H1 (cell line): ENCODE measurements around the gene MPC1. TPM values are rescaled to one million over a fixed set of nuclear protein-coding genes. Genes with fewer than 3 reads are reported as not detected.

Experiments
- CTCF ChIA-PET: fragments of 300-600 bp; sonication (Branson Sonifier 250); formaldehyde crosslinking; loops from one replicate; lab custom pipeline; 2021; ENCODE audit not compliant: partially characterized antibody; lab: Charles Lee
- POLR2A ChIA-PET: fragments of 300-600 bp; sonication (Branson Sonifier 250); formaldehyde crosslinking; loops from one replicate; lab custom pipeline; 2021; ENCODE audit warnings: inconsistent platforms; ENCODE audit not compliant: partially characterized antibody; lab: Charles Lee
- DNase-seq, 2 experiments: peaks; one replicate each; pipeline versions ENCODE4 v3.0.0 to v3.0.0-alpha.2; 2010 to 2022; ENCODE audit warnings: low spot score in 2 of 2, low read depth in 1 of 2, mixed read lengths in 1 of 2
- FAIRE-seq: peaks from 2 replicates; lab custom pipeline; 2011; peaks lifted over from hg19 to GRCh38; lab: Jason Lieb, UNC
- H2AFZ ChIP-seq: 2 replicates; pipeline ENCODE4 v1.8.1; 2012; ENCODE audit warnings: low read length, inconsistent platforms
- H2AK5ac ChIP-seq: 2 replicates; pipeline ENCODE4 v1.6.1; 2013; ENCODE audit warnings: low read depth, low read length
- H2BK120ac ChIP-seq: replicated peaks from 2 replicates; pipeline ENCODE3; 2013; ENCODE audit warnings: low read depth, low read length, inconsistent platforms
- H2BK12ac ChIP-seq: 2 replicates; pipeline ENCODE4 v1.6.1; 2013; ENCODE audit warnings: low read depth, low read length
- H2BK15ac ChIP-seq: 2 replicates; pipeline ENCODE4 v1.6.1; 2013; ENCODE audit warnings: low read length
- H2BK20ac ChIP-seq: 2 replicates; pipeline ENCODE4 v1.6.1; 2013; ENCODE audit warnings: low read length
- H2BK5ac ChIP-seq: 2 replicates; pipeline ENCODE4 v1.6.1; 2013; ENCODE audit warnings: low read depth, low read length
- H3K14ac ChIP-seq: 2 replicates; pipeline ENCODE4 v1.6.1; 2013; ENCODE audit warnings: inconsistent platforms; ENCODE audit not compliant: insufficient read length
- H3K18ac ChIP-seq: 2 replicates; pipeline ENCODE4 v1.6.1; 2013; ENCODE audit warnings: low read length; ENCODE audit errors: extremely low read depth
- H3K23ac ChIP-seq: 2 replicates; pipeline ENCODE4 v1.6.1; 2013; ENCODE audit warnings: inconsistent platforms; ENCODE audit not compliant: insufficient read length
- H3K23me2 ChIP-seq: 2 replicates; pipeline ENCODE4 v1.6.1; 2013; ENCODE audit warnings: low read depth, low read length
- H3K27ac ChIP-seq: 2 replicates; pipeline ENCODE4 v1.6.1; 2011; ENCODE audit warnings: low read depth, low read length, inconsistent platforms
- H3K27me3 ChIP-seq, 4 experiments: replicated peaks in 1 of 4; 1 replicate in 1 of 4; 2 replicates in 3 of 4; pipeline versions ENCODE4 v1.6.1 to v1.8.1; 2011 to 2013; ENCODE audit warnings: low read length in 3 of 4, mild to moderate bottlenecking in 3 of 4, inconsistent platforms in 2 of 4, mixed read lengths in 2 of 4, moderate library complexity in 1 of 4; ENCODE audit not compliant: control insufficient read depth in 3 of 4, insufficient read depth in 3 of 4; ENCODE audit errors: extremely low read depth in 1 of 4
- H3K36me3 ChIP-seq, 4 experiments: 2 replicates each; pipeline versions ENCODE4 v1.6.1 to v1.8.1; 2011 to 2013; ENCODE audit warnings: mild to moderate bottlenecking in 4 of 4, low read length in 3 of 4, moderate library complexity in 2 of 4, control low read depth in 1 of 4, inconsistent platforms in 1 of 4; ENCODE audit not compliant: insufficient read depth in 4 of 4, control insufficient read depth in 2 of 4
- H3K4ac ChIP-seq: replicated peaks from 2 replicates; pipeline ENCODE3; 2013; ENCODE audit warnings: low read length, low read depth, mixed read lengths, inconsistent platforms; ENCODE audit not compliant: insufficient read length
- H3K4me1 ChIP-seq, 4 experiments: replicated peaks in 1 of 4; 1 replicate in 1 of 4; 2 replicates in 3 of 4; pipeline versions ENCODE4 v1.6.1 to v1.8.1; 2011 to 2013; ENCODE audit warnings: low read length in 3 of 4, inconsistent platforms in 2 of 4, mixed read lengths in 1 of 4; ENCODE audit not compliant: insufficient read depth in 4 of 4, control insufficient read depth in 3 of 4
- H3K4me2 ChIP-seq, 2 experiments: 2 replicates each; pipeline versions ENCODE4 v1.6.1 to v1.8.1; 2011 to 2013; ENCODE audit warnings: low read depth in 2 of 2, low read length in 2 of 2, control low read depth in 1 of 2, inconsistent platforms in 1 of 2, mild to moderate bottlenecking in 1 of 2; ENCODE audit not compliant: insufficient read depth in 1 of 2
- H3K4me3 ChIP-seq, 4 experiments: fragments of 200-600, 300-600 bp in 1 of 4; sonication (generic), shearing (Covaris generic), sonication (Bioruptor Twin) in 1 of 4; 2 replicates each; pipeline versions ENCODE4 v1.5.1 to v1.8.1; 2011 to 2016; ENCODE audit warnings: low read length in 4 of 4, low read depth in 3 of 4, control low read depth in 2 of 4, inconsistent platforms in 2 of 4, mild to moderate bottlenecking in 2 of 4, mixed read lengths in 1 of 4, moderate library complexity in 1 of 4; ENCODE audit not compliant: insufficient read depth in 2 of 4; ENCODE audit errors: extremely low read depth in 1 of 4
- H3K56ac ChIP-seq: replicated peaks from 2 replicates; pipeline ENCODE3; 2013; ENCODE audit warnings: low read depth, mild to moderate bottlenecking, mixed read lengths, low read length, inconsistent platforms; ENCODE audit not compliant: insufficient read length
- H3K79me1 ChIP-seq: 2 replicates; pipeline ENCODE4 v1.6.1; 2013; ENCODE audit warnings: low read depth, low read length, control low read depth
- H3K79me2 ChIP-seq, 2 experiments: 2 replicates each; pipeline versions ENCODE4 v1.6.1 to v1.8.1; 2012 to 2013; ENCODE audit warnings: low read length in 2 of 2, mild to moderate bottlenecking in 2 of 2, inconsistent platforms in 1 of 2; ENCODE audit not compliant: insufficient read depth in 2 of 2, control insufficient read depth in 1 of 2
- H3K9ac ChIP-seq, 4 experiments: replicated peaks in 1 of 4; 1 replicate in 1 of 4; 2 replicates in 3 of 4; pipeline versions ENCODE4 v1.6.1 to v1.8.1; 2011 to 2013; ENCODE audit warnings: low read depth in 3 of 4, low read length in 3 of 4, control low read depth in 2 of 4, mild to moderate bottlenecking in 2 of 4, moderate library complexity in 2 of 4, inconsistent platforms in 1 of 4; ENCODE audit errors: extremely low read depth in 1 of 4
- H3K9me3 ChIP-seq, 2 experiments: 2 replicates each; pipeline versions ENCODE4 v1.6.1 to v1.8.1; 2012 to 2013; ENCODE audit warnings: mild to moderate bottlenecking in 2 of 2, moderate library complexity in 2 of 2, control low read depth in 1 of 2, inconsistent platforms in 1 of 2, low read depth in 1 of 2, low read length in 1 of 2, mixed read lengths in 1 of 2; ENCODE audit not compliant: insufficient read depth in 2 of 2
- H4K20me1 ChIP-seq, 2 experiments: replicated peaks in 1 of 2; 2 replicates each; pipeline versions ENCODE3 to v1.8.1; 2011 to 2013; ENCODE audit warnings: inconsistent platforms in 2 of 2, low read length in 2 of 2, mild to moderate bottlenecking in 1 of 2; ENCODE audit not compliant: insufficient read depth in 2 of 2, control insufficient read depth in 1 of 2
- H4K5ac ChIP-seq: 2 replicates; pipeline ENCODE4 v1.6.1; 2013; ENCODE audit warnings: low read length, low read depth, mixed read lengths, inconsistent platforms; ENCODE audit not compliant: insufficient read length
- H4K8ac ChIP-seq: 2 replicates; pipeline ENCODE4 v1.8.0; 2013; ENCODE audit warnings: mild to moderate bottlenecking, moderate library complexity, low read length, inconsistent platforms; ENCODE audit not compliant: insufficient read depth; ENCODE audit errors: extremely low read depth
- H4K91ac ChIP-seq: replicated peaks from 2 replicates; pipeline ENCODE3; 2013; ENCODE audit warnings: low read length, mixed read lengths, inconsistent platforms; ENCODE audit not compliant: insufficient read length
- BACH1 ChIP-seq: IDR thresholded peaks from 2 replicates; pipeline ENCODE4 v1.6.1; 2012; ENCODE audit warnings: low read length, improper control_type of control experiment
- E2F6 ChIP-seq: IDR thresholded peaks from 2 replicates; pipeline ENCODE4 v1.6.1; 2012; ENCODE audit warnings: inconsistent platforms
- NANOG ChIP-seq: IDR thresholded peaks from 2 replicates; pipeline ENCODE4 v1.6.1; 2011; ENCODE audit warnings: low read length, low read depth, mild to moderate bottlenecking, inconsistent platforms; ENCODE audit not compliant: insufficient read depth, poor library complexity, severe bottlenecking
- NRF1 ChIP-seq: IDR thresholded peaks from 2 replicates; pipeline ENCODE4 v1.6.1; 2011; ENCODE audit warnings: mild to moderate bottlenecking, low read depth, low read length, improper control_type of control experiment
- PHF8 ChIP-seq: fragments of 200-600 bp; sonication (generic); conservative IDR thresholded peaks from 2 replicates; pipeline ENCODE4 v1.7.1; 2012; ENCODE audit warnings: low read depth, mild to moderate bottlenecking, inconsistent platforms, low read length, moderate library complexity
- RNF2 ChIP-seq: fragments of 200-900, 300-1000 bp; sonication (generic); IDR thresholded peaks from 2 replicates; pipeline ENCODE4 v1.7.1; 2016; ENCODE audit warnings: borderline replicate concordance, low read depth, mild to moderate bottlenecking, antibody characterized with exemption, low read length; ENCODE audit not compliant: poor library complexity, severe bottlenecking; ENCODE audit errors: missing control alignments
- SIN3A ChIP-seq, 2 experiments: IDR thresholded peaks in 1 of 2; conservative IDR thresholded peaks in 1 of 2; 2 replicates each; pipeline ENCODE4 v1.6.1; 2011 to 2012; ENCODE audit warnings: low read length in 2 of 2, improper control_type of control experiment in 1 of 2, low read depth in 1 of 2, mild to moderate bottlenecking in 1 of 2
- SIX5 ChIP-seq: IDR thresholded peaks from 2 replicates; pipeline ENCODE4 v1.6.1; 2011; ENCODE audit warnings: mild to moderate bottlenecking, low read depth, low read length
- ZNF274 ChIP-seq: IDR thresholded peaks from 2 replicates; pipeline ENCODE4 v1.7.0; 2012; ENCODE audit warnings: low read length, borderline replicate concordance; ENCODE audit errors: extremely low read depth
- WGBS, 2 experiments: shearing (Covaris generic) in 1 of 2; methylation state at CpG; one replicate each; pipeline versions ENCODE4 v1.1.6 to v1.1.7; 2013 to 2015; ENCODE audit warnings: low lambda C conversion rate in 2 of 2, mixed read lengths in 2 of 2, inconsistent platforms in 1 of 2, low coverage in 1 of 2, missing lambda C conversion rate in 1 of 2; ENCODE audit not compliant: insufficient replicate concordance in 2 of 2, insufficient coverage in 1 of 2, insufficient read length in 1 of 2; ENCODE audit errors: extremely low coverage in 1 of 2, missing lambda C conversion rate in 1 of 2; 5-methylcytosine and 5-hydroxymethylcytosine counted together
- polyA plus RNA-seq, 7 experiments: library from polyadenylated mRNA; depleted of rRNA in 3 of 7; stranded (reverse) in 5 of 7; unstranded in 2 of 7; fragments of >200 nt in 5 of 7; fragments of 200-250 nt in 2 of 7; gene quantifications; 1 replicate in 5 of 7; 2 replicates in 1 of 7; 4 replicates in 1 of 7; pipeline versions ENCODE4 v1.2.1 to v1.2.3, GENCODE V29; 2011 to 2013; ENCODE audit warnings: missing spikeins in 2 of 7, mixed read lengths in 2 of 7
- total RNA-seq: library from RNA; stranded (reverse); fragmentation: NEBNext Ultra II Directional; extraction: Animal tissue kit (Norgen Biotek cat#: 25700); gene quantifications from 2 replicates; pipeline ENCODE4 v1.2.1, GENCODE V29; 2021
- TF ChIP-seq, protein P1 (sequence below): IDR thresholded peaks from 2 replicates; pipeline ENCODE4 v1.6.1; 2012; ENCODE audit warnings: low read length, inconsistent platforms

The MPC1 gene
- total and polyA plus RNA-seq, 2 of the 8 experiments (the other 6 are each of a cell fraction or from before 2014, with no cell fraction given): 10.2 to 12.6 TPM

GRCh38 chr6:166415306-166415705 lies 32.6 kb upstream of the MPC1 start:
- no peaks in the 10 kb centered on the region for H3K27me3 ChIP-seq
- no peak overlapping the region for H2BK120ac ChIP-seq
- H3K23ac ChIP-seq: no peak overlapping the region
- H3K4me3 ChIP-seq: no peak overlapping the region
- H3K56ac ChIP-seq: no peak overlapping the region
- ChIA-PET CTCF (interaction anchor here (1.6 kb wide), 1 partner anchor 139 kb away, joined by 3 read pairs; no protein-coding TSS in a partner anchor), POLR2A (no interaction called here)
- H2BK5ac ChIP-seq: no peak overlapping the region
- H3K79me1 ChIP-seq: no peaks in the 10 kb centered on the region; the same call in 1 of the 2 replicates
- H2BK12ac ChIP-seq: no peak overlapping the region
- H3K36me3 ChIP-seq: peaks cover 4 to 12% (median 4%) of the 10 kb centered on the region in 4 experiments; a peak in 6 of 8 replicates
- H3K4me1 ChIP-seq: no peaks in the 10 kb centered on the region
- no peak overlapping the region for H3K4me2 ChIP-seq
- peaks cover 0 to 7% of the 10 kb centered on the region in 2 experiments for H4K20me1 ChIP-seq
- H2BK15ac ChIP-seq: no peak overlapping the region
- H2AK5ac ChIP-seq: no peak overlapping the region
- H3K79me2 ChIP-seq: no peaks in the 10 kb centered on the region
- no peak overlapping the region for H4K8ac ChIP-seq
- H3K27ac ChIP-seq: no peak overlapping the region
- WGBS, 2 experiments: 89% methylated on average over 5 of the region's 5 CpGs; no CpG with 5 or more reads in 1 of the 2 experiments
- H3K9me3 ChIP-seq: no peaks in the 10 kb centered on the region
- DNase-seq: no peak
- no peak overlapping the region for H2BK20ac ChIP-seq
- H3K14ac ChIP-seq: no peak overlapping the region
- no peak overlapping the region for H4K5ac ChIP-seq
- no peak overlapping the region for H3K4ac ChIP-seq
- no peak overlapping the region for H4K91ac ChIP-seq
- no peak overlapping the region for H3K9ac ChIP-seq
- H2AFZ ChIP-seq: no peak overlapping the region
- H3K18ac ChIP-seq: no peak overlapping the region
- peaks cover 12% of the 10 kb centered on the region; the same call in 1 of the 2 replicates for H3K23me2 ChIP-seq
- FAIRE-seq: no peak
- TF ChIP-seq NANOG (no peak), BACH1 (no peak), ZNF274 (no peak), NRF1 (no peak), E2F6 (no peak), RNF2 (no peak), SIN3A (conservative IDR thresholded peaks at IDR 0.05 in 1 of 2, IDR thresholded peaks at IDR 0.05 in 1 of 2; ENCODE audit: low read depth in 1 of 2, low read length in 2 of 2) (no peak), SIX5 (no peak), PHF8 (no peak)
- TF ChIP-seq, protein P1, sequence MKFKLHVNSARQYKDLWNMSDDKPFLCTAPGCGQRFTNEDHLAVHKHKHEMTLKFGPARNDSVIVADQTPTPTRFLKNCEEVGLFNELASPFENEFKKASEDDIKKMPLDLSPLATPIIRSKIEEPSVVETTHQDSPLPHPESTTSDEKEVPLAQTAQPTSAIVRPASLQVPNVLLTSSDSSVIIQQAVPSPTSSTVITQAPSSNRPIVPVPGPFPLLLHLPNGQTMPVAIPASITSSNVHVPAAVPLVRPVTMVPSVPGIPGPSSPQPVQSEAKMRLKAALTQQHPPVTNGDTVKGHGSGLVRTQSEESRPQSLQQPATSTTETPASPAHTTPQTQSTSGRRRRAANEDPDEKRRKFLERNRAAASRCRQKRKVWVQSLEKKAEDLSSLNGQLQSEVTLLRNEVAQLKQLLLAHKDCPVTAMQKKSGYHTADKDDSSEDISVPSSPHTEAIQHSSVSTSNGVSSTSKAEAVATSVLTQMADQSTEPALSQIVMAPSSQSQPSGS: no peak
